ENCODE measurements around the gene NIPAL4. TPM values are rescaled to one million over a fixed set of nuclear protein-coding genes. Genes with fewer than 3 reads are reported as not detected.

NIPAL4 gene
- total and polyA plus RNA-seq, 2 donors (not counting 3 experiments of a cell fraction or from before 2014, with no cell fraction given), result not detected

DNA sequence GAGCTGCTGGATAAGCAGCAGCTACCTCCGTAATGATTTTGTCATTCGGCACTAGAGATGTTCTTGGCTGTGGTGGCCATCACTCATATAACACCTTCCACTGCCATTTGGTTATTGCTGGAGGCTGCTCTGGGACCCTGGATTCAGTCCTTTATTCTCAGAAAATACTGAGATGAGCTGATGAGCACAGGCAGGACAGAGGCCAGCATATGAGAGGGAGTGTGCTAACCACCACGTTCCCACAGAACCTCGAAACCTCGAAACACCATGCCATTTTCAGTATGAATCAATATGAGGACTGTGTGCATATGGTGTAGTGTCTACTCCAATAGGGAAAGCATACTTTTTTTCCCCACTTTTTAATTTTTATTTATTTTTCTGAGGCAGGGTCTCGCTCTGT, 59.0 kb downstream of the NIPAL4 start:
- H4K20me1 ChIP-seq (replicated peaks; ENCODE audit: control insufficient read depth, extremely low read depth, insufficient read depth, low read length), result no peaks in the 10 kb centered on the region
- no peak for FAIRE-seq
- no peaks in the 10 kb centered on the region for H3K9me3 ChIP-seq (replicated peaks; ENCODE audit: control insufficient read depth, insufficient read depth, low read length)
- no peak overlapping the region for H3K27ac ChIP-seq (ENCODE audit: insufficient read depth, low read depth, low read length)
- intact Hi-C loops (cut with micrococcal nuclease), result no loop called here
- no peaks in the 10 kb centered on the region for H3K79me2 ChIP-seq (ENCODE audit: control insufficient read depth, insufficient read depth, low read length)
- dilution Hi-C loops (cut with MboI; ENCODE audit: extremely low pct_ligation_motif_present, low sequenced_read_pairs), result no loop called here
- H3K4me2 ChIP-seq (ENCODE audit: insufficient read depth, low read length), result no peak overlapping the region
- no peak for DNase-seq (ENCODE audit: low read depth, low spot score)
- no peak overlapping the region for H2AFZ ChIP-seq (ENCODE audit: low read depth, low read length)
- H3K4me1 ChIP-seq (ENCODE audit: control insufficient read depth, extremely low read depth, insufficient read depth, low read length), result peaks cover 6% of the 10 kb centered on the region
- TF ChIP-seq MYC (IDR thresholded peaks at IDR 0.05; ENCODE audit: low read depth, low read length) (no peak), GATA2 (IDR thresholded peaks at IDR 0.05; ENCODE audit: insufficient read depth, insufficient read length, low read depth, low read length) (no peak), EZH2 (IDR thresholded peaks at IDR 0.05; ENCODE audit: borderline replicate concordance, low read depth, low read length, severe bottlenecking) (no peak), FOS (IDR thresholded peaks at IDR 0.05; ENCODE audit: borderline replicate concordance, insufficient read depth, low read length) (no peak), JUN (IDR thresholded peaks at IDR 0.05; ENCODE audit: borderline replicate concordance, insufficient read depth, insufficient read length, low read depth) (no peak), POLR2A (IDR thresholded peaks at IDR 0.05; ENCODE audit: low read depth, low read length) (no peak), POLR2AphosphoS5 (IDR thresholded peaks at IDR 0.05; ENCODE audit: insufficient read depth, low read depth, low read length) (no peak)
- TF ChIP-seq, protein P1, sequence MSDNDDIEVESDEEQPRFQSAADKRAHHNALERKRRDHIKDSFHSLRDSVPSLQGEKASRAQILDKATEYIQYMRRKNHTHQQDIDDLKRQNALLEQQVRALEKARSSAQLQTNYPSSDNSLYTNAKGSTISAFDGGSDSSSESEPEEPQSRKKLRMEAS (IDR thresholded peaks at IDR 0.05; ENCODE audit: insufficient read depth, insufficient read length), result no peak
- TF ChIP-seq, protein P2, sequence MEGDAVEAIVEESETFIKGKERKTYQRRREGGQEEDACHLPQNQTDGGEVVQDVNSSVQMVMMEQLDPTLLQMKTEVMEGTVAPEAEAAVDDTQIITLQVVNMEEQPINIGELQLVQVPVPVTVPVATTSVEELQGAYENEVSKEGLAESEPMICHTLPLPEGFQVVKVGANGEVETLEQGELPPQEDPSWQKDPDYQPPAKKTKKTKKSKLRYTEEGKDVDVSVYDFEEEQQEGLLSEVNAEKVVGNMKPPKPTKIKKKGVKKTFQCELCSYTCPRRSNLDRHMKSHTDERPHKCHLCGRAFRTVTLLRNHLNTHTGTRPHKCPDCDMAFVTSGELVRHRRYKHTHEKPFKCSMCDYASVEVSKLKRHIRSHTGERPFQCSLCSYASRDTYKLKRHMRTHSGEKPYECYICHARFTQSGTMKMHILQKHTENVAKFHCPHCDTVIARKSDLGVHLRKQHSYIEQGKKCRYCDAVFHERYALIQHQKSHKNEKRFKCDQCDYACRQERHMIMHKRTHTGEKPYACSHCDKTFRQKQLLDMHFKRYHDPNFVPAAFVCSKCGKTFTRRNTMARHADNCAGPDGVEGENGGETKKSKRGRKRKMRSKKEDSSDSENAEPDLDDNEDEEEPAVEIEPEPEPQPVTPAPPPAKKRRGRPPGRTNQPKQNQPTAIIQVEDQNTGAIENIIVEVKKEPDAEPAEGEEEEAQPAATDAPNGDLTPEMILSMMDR (IDR thresholded peaks at IDR 0.05; ENCODE audit: extremely low read depth in 1 of 2, insufficient read depth in 1 of 2, low read depth in 1 of 2, low read length in 2 of 2), result no peak
- H3K4me3 ChIP-seq (replicated peaks in 1 of 3; ENCODE audit: insufficient read depth in 1 of 3, low read depth in 1 of 3, low read length in 3 of 3), result no peak overlapping the region
- ChIA-PET CTCF (interaction anchor here (1.2 to 1.4 kb wide), 2 partner anchors 12 to 225 kb away, joined by 3 read pairs; partner anchors contain the start of gene LSM11), POLR2A (no interaction called here)
- H3K27me3 ChIP-seq (ENCODE audit: control insufficient read depth in 2 of 2, insufficient read depth in 2 of 2, low read length in 2 of 2), result no peaks in the 10 kb centered on the region
- H3K9me1 ChIP-seq (replicated peaks; ENCODE audit: control insufficient read depth, extremely low read depth, insufficient read depth, low read length), result no peaks in the 10 kb centered on the region
- BruUV-seq (replicated peaks), result no TSS peak
- H3K36me3 ChIP-seq (ENCODE audit: control insufficient read depth in 2 of 2, extremely low read depth in 1 of 2, insufficient read depth in 2 of 2, low read length in 2 of 2), result peaks cover 0 to 2% of the 10 kb centered on the region in 2 experiments
- H3K9ac ChIP-seq (replicated peaks; ENCODE audit: extremely low read depth, insufficient read depth, low read length), result no peak overlapping the region

All from endothelial cell of umbilical vein (primary cell).